HEK293 (cell line): ENCODE data around the gene SFXN4.

Experiments used
- HOXA7 ChIP-seq: sonication (generic); formaldehyde crosslinking; IDR thresholded peaks from 2 replicates; pipeline ENCODE4 v1.8.1; 2022; ENCODE audit warnings: missing genetic modification reagents, borderline replicate concordance
- MZF1 ChIP-seq: fragments of 450-650 bp; formaldehyde crosslinking; IDR thresholded peaks from 2 replicates; pipeline ENCODE4 v1.5.1; 2017; ENCODE audit warnings: missing biosample characterization, missing genetic modification characterization, borderline replicate concordance
- WT1 ChIP-seq: fragments of 450-650 bp; formaldehyde crosslinking; IDR thresholded peaks from 2 replicates; pipeline ENCODE4 v1.5.1; 2016; ENCODE audit warnings: missing biosample characterization, missing genetic modification characterization
- ZEB2 ChIP-seq: fragments of 450-650 bp; formaldehyde crosslinking; IDR thresholded peaks from 2 replicates; pipeline ENCODE4 v1.5.1; 2016; ENCODE audit warnings: missing biosample characterization, missing genetic modification characterization
- ZNF302 ChIP-seq: fragments of 450-650 bp; formaldehyde crosslinking; IDR thresholded peaks from 2 replicates; pipeline ENCODE4 v1.5.1; 2016; ENCODE audit warnings: missing biosample characterization, missing genetic modification characterization, low read depth
- TF ChIP-seq, protein P1 (sequence below): fragments of 450-650 bp; formaldehyde crosslinking; IDR thresholded peaks from 2 replicates; pipeline ENCODE4 v1.5.1; 2016; ENCODE audit warnings: missing biosample characterization, missing genetic modification characterization
- TF ChIP-seq, protein P2 (sequence below): fragments of 450-650 bp; formaldehyde crosslinking; IDR thresholded peaks from 2 replicates; pipeline ENCODE4 v1.5.1; 2016; ENCODE audit warnings: missing biosample characterization, missing genetic modification characterization
- TF ChIP-seq, protein P3 (sequence below): fragments of 450-650 bp; formaldehyde crosslinking; IDR thresholded peaks from 2 replicates; pipeline ENCODE4 v1.5.1; 2016; ENCODE audit warnings: missing biosample characterization, missing genetic modification characterization

DNA sequence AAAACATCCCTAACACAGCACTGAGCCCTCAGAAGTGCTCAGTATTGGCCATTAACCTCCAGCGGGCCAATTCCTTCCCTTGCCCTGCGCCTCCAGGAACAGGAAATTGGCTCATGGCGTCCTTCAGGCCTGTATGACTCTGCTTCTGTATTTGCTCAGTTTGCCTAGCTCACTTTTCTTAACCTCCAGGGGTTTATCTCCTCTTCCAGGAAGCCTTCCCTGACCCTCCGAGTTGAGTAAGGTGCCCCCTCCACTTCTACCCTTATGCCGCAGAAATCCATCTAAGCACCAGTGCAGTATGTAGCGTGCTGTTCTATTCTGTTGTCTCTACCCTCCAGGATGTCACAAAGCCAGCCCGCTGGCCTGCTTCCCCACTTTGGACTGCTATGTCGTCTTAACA is 1.1 kb upstream of the SFXN4 start:
- TF ChIP-seq WT1 (tag by site-specific recombination), result no peak
- TF ChIP-seq, protein P1, sequence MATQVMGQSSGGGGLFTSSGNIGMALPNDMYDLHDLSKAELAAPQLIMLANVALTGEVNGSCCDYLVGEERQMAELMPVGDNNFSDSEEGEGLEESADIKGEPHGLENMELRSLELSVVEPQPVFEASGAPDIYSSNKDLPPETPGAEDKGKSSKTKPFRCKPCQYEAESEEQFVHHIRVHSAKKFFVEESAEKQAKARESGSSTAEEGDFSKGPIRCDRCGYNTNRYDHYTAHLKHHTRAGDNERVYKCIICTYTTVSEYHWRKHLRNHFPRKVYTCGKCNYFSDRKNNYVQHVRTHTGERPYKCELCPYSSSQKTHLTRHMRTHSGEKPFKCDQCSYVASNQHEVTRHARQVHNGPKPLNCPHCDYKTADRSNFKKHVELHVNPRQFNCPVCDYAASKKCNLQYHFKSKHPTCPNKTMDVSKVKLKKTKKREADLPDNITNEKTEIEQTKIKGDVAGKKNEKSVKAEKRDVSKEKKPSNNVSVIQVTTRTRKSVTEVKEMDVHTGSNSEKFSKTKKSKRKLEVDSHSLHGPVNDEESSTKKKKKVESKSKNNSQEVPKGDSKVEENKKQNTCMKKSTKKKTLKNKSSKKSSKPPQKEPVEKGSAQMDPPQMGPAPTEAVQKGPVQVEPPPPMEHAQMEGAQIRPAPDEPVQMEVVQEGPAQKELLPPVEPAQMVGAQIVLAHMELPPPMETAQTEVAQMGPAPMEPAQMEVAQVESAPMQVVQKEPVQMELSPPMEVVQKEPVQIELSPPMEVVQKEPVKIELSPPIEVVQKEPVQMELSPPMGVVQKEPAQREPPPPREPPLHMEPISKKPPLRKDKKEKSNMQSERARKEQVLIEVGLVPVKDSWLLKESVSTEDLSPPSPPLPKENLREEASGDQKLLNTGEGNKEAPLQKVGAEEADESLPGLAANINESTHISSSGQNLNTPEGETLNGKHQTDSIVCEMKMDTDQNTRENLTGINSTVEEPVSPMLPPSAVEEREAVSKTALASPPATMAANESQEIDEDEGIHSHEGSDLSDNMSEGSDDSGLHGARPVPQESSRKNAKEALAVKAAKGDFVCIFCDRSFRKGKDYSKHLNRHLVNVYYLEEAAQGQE (tag by site-specific recombination), result no peak
- TF ChIP-seq, protein P2, sequence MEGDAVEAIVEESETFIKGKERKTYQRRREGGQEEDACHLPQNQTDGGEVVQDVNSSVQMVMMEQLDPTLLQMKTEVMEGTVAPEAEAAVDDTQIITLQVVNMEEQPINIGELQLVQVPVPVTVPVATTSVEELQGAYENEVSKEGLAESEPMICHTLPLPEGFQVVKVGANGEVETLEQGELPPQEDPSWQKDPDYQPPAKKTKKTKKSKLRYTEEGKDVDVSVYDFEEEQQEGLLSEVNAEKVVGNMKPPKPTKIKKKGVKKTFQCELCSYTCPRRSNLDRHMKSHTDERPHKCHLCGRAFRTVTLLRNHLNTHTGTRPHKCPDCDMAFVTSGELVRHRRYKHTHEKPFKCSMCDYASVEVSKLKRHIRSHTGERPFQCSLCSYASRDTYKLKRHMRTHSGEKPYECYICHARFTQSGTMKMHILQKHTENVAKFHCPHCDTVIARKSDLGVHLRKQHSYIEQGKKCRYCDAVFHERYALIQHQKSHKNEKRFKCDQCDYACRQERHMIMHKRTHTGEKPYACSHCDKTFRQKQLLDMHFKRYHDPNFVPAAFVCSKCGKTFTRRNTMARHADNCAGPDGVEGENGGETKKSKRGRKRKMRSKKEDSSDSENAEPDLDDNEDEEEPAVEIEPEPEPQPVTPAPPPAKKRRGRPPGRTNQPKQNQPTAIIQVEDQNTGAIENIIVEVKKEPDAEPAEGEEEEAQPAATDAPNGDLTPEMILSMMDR (tag by site-specific recombination), result no peak
- no peak for TF ChIP-seq MZF1
- no peak for TF ChIP-seq ZEB2 (tag by site-specific recombination)
- no peak for TF ChIP-seq HOXA7
- TF ChIP-seq ZNF302 (tag by site-specific recombination), result no peak
- TF ChIP-seq, protein P3, sequence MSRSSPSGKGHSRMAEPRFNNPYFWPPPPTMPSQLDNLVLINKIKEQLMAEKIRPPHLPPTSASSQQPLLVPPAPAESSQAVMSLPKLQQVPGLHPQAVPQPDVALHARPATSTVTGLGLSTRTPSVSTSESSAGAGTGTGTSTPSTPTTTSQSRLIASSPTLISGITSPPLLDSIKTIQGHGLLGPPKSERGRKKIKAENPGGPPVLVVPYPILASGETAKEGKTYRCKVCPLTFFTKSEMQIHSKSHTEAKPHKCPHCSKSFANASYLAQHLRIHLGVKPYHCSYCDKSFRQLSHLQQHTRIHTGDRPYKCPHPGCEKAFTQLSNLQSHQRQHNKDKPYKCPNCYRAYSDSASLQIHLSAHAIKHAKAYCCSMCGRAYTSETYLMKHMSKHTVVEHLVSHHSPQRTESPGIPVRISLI (tag by site-specific recombination), result no peak
